Upper lobe of left lung (tissue), 6 donors: ENCODE data around the gene DAGLB. TPM values are rescaled to one million over a fixed set of nuclear protein-coding genes. Genes with fewer than 3 reads are reported as not detected.
A peak's percentile ranks its signal among the peaks of the same experiment; 100 is the strongest.

Experiments used
- ATAC-seq, 2 donors: fragments of 200-7000 bp; cut with Tn5 transposase; one replicate each; pipeline ENCODE4 v1.9.1; 2022; ENCODE audit warnings: mild to moderate bottlenecking in 2 of 2, moderate library complexity in 2 of 2; ENCODE audit not compliant: low FRiP score in 2 of 2
- DNase-seq, 2 donors: peaks; one replicate each; pipeline ENCODE4 v3.0.0-alpha.2; 2019 to 2020
- H3K27ac ChIP-seq, 4 donors: fragments of 200-600 bp; sonication (generic); one replicate each; pipeline ENCODE4 v1.5.1; 2016 to 2019
- H3K27me3 ChIP-seq, 4 donors: fragments of 200-600 bp; sonication (generic); one replicate each; pipeline ENCODE4 v1.5.1; 2017 to 2019
- H3K36me3 ChIP-seq, 4 donors: fragments of 200-600 bp; sonication (generic); one replicate each; pipeline ENCODE4 v1.5.1; 2016 to 2019
- H3K4me1 ChIP-seq, 4 donors: fragments of 200-600 bp; sonication (generic); one replicate each; pipeline ENCODE4 v1.5.1; 2018 to 2019
- H3K4me3 ChIP-seq, 4 donors: fragments of 200-600 bp; sonication (generic); one replicate each; pipeline ENCODE4 v1.5.1; 2017 to 2019; ENCODE audit warnings: mild to moderate bottlenecking in 2 of 4, moderate library complexity in 1 of 4
- H3K9me3 ChIP-seq, 4 donors: fragments of 200-600 bp; sonication (generic); one replicate each; pipeline ENCODE4 v1.5.1; 2018 to 2019
- EP300 ChIP-seq, 4 donors: sonication (generic); formaldehyde crosslinking; IDR thresholded peaks; one replicate each; pipeline ENCODE4 v1.5.1; 2017; ENCODE audit warnings: antibody characterized with exemption in 4 of 4, control low read depth in 2 of 4
- POLR2A ChIP-seq, 4 donors: fragments of 450-650 bp; IDR thresholded peaks; one replicate each; pipeline ENCODE4 v1.5.1; 2016 to 2017; ENCODE audit warnings: antibody characterized with exemption in 4 of 4, mild to moderate bottlenecking in 2 of 4
- POLR2AphosphoS5 ChIP-seq, 2 donors: sonication (generic); formaldehyde crosslinking; IDR thresholded peaks; one replicate each; pipeline ENCODE4 v1.5.1; 2017; ENCODE audit warnings: antibody characterized with exemption in 2 of 2
- WGBS, 2 donors: methylation state at CpG; one replicate each; pipeline ENCODE4 v1.1.5; 2017 to 2018; 5-methylcytosine and 5-hydroxymethylcytosine counted together
- total RNA-seq, 6 donors: library from RNA; depleted of rRNA in 4 of 6; stranded (reverse); fragments of >200 nt in 4 of 6; gene quantifications; one replicate each; pipeline versions ENCODE4 v1.1.0 to v1.2.1, GENCODE V29; 2016 to 2021
- TF ChIP-seq, protein P1 (sequence below), 6 experiments: fragments of 450-650 bp in 4 of 6; fragments of 200-600 bp in 2 of 6; sonication (generic) in 2 of 6; IDR thresholded peaks; one replicate each; pipeline ENCODE4 v1.5.1; 2016 to 2019; ENCODE audit warnings: antibody characterized with exemption in 6 of 6
- donor health status: DM: no; HTN: no; CAD: no; lungs with moderate emphysema.
- donor health status: DM: no; HTN: yes; CAD: no; lungs with severe emphysema.

The DAGLB gene
- total RNA-seq, 6 donors from 2014 or later: 26.6 to 53.8 (median 36.7) TPM

DNA sequence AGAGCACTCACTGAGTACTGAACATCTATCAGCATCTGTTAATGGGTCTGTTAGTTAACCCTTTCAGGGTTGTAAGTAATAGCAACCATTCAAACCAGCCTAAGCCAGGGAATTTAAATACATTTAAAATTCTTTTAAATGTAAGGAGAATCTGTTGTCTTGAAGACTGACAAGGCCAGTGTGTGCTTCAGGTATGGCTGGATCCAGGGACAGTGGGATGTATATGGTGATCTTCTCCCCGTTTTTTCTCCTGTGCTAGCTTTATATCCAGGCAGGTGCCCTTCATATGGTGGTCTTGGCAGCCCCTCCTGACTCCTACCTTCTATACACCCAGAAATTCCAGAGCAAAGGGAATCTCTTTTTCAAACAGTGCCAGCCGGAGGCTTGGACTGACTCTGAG is 46.6 kb upstream of the DAGLB start:
- no peak overlapping the region for H3K4me3 ChIP-seq
- H3K4me1 ChIP-seq: no peaks in the 10 kb centered on the region
- H3K9me3 ChIP-seq: no peaks in the 10 kb centered on the region
- ATAC-seq (no peak), DNase-seq (no peak)
- WGBS, 2 donors: 79 to 89% methylated on average over 2 of the region's 2 CpGs
- no peaks in the 10 kb centered on the region for H3K27me3 ChIP-seq
- TF ChIP-seq, protein P1, sequence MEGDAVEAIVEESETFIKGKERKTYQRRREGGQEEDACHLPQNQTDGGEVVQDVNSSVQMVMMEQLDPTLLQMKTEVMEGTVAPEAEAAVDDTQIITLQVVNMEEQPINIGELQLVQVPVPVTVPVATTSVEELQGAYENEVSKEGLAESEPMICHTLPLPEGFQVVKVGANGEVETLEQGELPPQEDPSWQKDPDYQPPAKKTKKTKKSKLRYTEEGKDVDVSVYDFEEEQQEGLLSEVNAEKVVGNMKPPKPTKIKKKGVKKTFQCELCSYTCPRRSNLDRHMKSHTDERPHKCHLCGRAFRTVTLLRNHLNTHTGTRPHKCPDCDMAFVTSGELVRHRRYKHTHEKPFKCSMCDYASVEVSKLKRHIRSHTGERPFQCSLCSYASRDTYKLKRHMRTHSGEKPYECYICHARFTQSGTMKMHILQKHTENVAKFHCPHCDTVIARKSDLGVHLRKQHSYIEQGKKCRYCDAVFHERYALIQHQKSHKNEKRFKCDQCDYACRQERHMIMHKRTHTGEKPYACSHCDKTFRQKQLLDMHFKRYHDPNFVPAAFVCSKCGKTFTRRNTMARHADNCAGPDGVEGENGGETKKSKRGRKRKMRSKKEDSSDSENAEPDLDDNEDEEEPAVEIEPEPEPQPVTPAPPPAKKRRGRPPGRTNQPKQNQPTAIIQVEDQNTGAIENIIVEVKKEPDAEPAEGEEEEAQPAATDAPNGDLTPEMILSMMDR (IDR thresholded peaks at IDR 0.05): no peak
- no peak for TF ChIP-seq EP300 (IDR thresholded peaks at IDR 0.05)
- TF ChIP-seq POLR2A (IDR thresholded peaks at IDR 0.05): no peak
- no peak for TF ChIP-seq POLR2AphosphoS5 (IDR thresholded peaks at IDR 0.05)
- H3K27ac ChIP-seq: no peak overlapping the region
- no peaks in the 10 kb centered on the region for H3K36me3 ChIP-seq

DNA sequence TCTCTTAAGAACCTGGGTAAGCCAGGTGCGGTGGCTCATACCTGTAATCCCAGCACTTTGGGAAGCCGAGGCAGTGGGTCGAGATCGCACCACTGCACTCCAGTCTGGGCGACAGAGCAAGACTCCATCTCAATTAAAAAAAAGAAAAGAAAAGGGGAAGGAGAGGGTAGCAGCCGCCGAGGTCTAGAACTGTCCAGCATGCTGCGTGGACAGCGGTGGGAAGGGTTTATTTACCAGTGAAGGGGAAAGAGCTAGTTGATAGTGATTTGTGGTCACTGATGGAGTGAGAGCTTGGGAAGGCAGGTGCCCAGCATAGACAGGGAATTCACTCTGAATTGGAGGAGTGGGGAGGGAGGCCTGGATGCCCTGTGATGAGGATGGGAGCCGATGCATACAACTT is 43.4 kb upstream of the DAGLB start:
- WGBS, 2 donors: 84 to 90% methylated on average over 10 of the region's 10 CpGs
- TF ChIP-seq, protein P1 (IDR thresholded peaks at IDR 0.05): no peak

DNA sequence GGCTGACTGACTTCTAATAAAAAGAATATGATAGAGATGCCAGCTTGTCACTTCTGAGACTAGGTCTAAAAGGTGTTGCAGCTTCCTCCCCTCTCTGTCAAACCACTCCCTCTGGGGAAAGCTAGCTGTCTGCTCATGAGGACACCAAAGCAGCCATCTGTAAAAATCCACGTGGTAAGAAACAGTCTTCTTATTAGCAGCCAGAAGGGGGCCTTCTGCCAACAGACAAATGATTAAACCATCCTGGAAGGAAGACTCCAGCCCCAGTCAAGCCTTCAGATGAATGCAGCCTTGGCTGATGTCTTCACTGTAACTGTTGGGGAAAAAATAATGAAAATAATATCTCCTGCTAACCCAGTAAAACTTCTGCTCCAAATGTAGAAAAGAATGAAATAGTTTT is 41.9 kb upstream of the DAGLB start:
- no peak for DNase-seq
- no peak for TF ChIP-seq POLR2A (IDR thresholded peaks at IDR 0.05)
- no peak for TF ChIP-seq EP300 (IDR thresholded peaks at IDR 0.05)
- TF ChIP-seq, protein P1 (IDR thresholded peaks at IDR 0.05): no peak
- Histone ChIP-seq H3K27ac (no peak overlapping the region), H3K36me3 (no peaks in the 10 kb centered on the region), H3K4me1 (peaks cover 0 to 2% (median 1%) of the 10 kb centered on the region in 4 donors), H3K4me3 (no peak overlapping the region), H3K9me3 (no peaks in the 10 kb centered on the region), H3K27me3 (no peaks in the 10 kb centered on the region)
- no peak for ATAC-seq
- 23 to 48% methylated on average over 1 of the region's 1 CpG for WGBS, 2 donors

More for the DNA sequence above, 43.4 kb upstream of the DAGLB start:
- ATAC-seq (no peak), DNase-seq (no peak)
- H3K9me3 ChIP-seq: no peaks in the 10 kb centered on the region
- no peak overlapping the region for H3K27ac ChIP-seq
- no peaks in the 10 kb centered on the region for H3K4me1 ChIP-seq
- no peak overlapping the region for H3K4me3 ChIP-seq
- no peaks in the 10 kb centered on the region for H3K27me3 ChIP-seq
- H3K36me3 ChIP-seq: no peaks in the 10 kb centered on the region

DNA sequence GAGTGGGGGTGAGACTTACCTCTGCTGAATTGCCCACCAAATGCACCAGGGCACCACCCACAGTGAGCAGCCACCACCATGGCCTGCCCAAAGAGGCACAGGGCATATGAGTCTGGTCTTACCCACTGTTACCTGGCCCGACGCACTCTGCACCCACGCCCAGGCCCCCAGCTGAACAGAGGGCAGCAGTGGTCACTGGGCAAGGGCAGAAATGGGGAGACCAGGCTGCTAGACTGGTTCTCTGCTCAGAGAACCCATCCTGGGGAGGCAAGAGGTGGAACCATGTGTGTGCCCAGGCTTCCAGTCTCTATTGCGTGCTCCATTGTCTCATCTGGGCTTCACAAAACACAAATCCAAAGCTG is 39.4 kb upstream of the DAGLB start:
- H3K27me3 ChIP-seq: no peaks in the 10 kb centered on the region
- peaks cover 0 to 2% (median 0%) of the 10 kb centered on the region in 4 donors for H3K36me3 ChIP-seq
- H3K27ac ChIP-seq: no peak overlapping the region
- peak in 1 of 2 donors; percentile 38 for DNase-seq
- TF ChIP-seq EP300 (IDR thresholded peaks at IDR 0.05) (no peak), POLR2AphosphoS5 (IDR thresholded peaks at IDR 0.05) (no peak), POLR2A (IDR thresholded peaks at IDR 0.05) (no peak)
- TF ChIP-seq, protein P1 (IDR thresholded peaks at IDR 0.05): no peak
- no peak overlapping the region for H3K4me3 ChIP-seq
- no peaks in the 10 kb centered on the region for H3K9me3 ChIP-seq
- 57 to 91% methylated on average over 1 to 2 of the region's 4 CpGs for WGBS, 2 donors
- H3K4me1 ChIP-seq: peaks cover 8 to 18% (median 15%) of the 10 kb centered on the region in 4 donors
- no peak for ATAC-seq

DNA sequence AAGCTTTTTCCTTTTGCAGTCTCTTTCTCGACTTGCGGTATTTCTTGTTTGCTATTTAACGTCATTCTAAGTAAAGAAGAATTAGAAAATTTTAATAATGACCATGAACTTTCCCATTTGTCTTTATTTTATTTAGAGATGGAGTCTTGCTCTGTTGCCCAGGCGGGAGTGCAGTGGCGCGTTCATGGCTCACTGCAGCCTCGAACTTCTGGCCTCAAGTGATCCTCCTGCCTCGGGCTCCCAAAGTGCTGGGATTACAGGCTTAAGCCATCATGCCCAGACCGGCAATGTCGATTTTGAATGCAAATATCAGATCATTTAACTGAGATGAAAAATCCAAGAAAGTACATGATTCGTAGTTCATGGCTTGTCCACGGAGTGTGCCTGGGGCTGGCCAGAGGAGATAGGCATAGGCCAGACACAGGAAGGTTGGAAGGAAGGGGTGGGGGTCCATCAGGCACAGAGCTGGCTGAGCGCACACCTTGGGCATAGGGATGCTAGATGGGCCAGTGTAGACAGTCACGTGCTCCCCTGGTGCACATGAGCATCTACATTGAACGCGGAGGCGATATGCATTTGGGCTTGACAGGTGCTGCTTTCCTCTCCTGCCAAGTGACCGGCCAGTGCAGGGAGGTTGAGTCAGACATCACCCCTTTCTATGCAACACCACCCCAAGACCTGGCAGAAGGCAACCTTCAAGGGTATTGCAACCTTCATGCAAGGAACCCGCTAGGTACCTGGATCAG is 38.9 kb upstream of the DAGLB start:
- H3K27ac ChIP-seq: no peak overlapping the region
- no peak for TF ChIP-seq EP300 (IDR thresholded peaks at IDR 0.05)
- no peak for TF ChIP-seq POLR2A (IDR thresholded peaks at IDR 0.05)
- TF ChIP-seq, protein P1 (IDR thresholded peaks at IDR 0.05): no peak
- no peak for TF ChIP-seq POLR2AphosphoS5 (IDR thresholded peaks at IDR 0.05)
- H3K36me3 ChIP-seq: peaks cover 0 to 4% (median 0%) of the 10 kb centered on the region in 4 donors
- no peak overlapping the region for H3K4me3 ChIP-seq
- WGBS, 2 donors: 95 to 96% methylated on average over 18 to 19 of the region's 19 CpGs
- no peaks in the 10 kb centered on the region for H3K9me3 ChIP-seq
- ATAC-seq (no peak), DNase-seq (no peak)
- H3K27me3 ChIP-seq: no peaks in the 10 kb centered on the region
- H3K4me1 ChIP-seq: peaks cover 11 to 23% (median 20%) of the 10 kb centered on the region in 4 donors
